Activated naive CD4-positive, alpha-beta T cell (primary cell): Measurements from ENCODE around the gene UNC13C.

ENCODE experiments used
- DNase-seq, 4 experiments: peaks; one replicate each; lab custom pipeline; 2025; lab: John Stamatoyannopoulos, UW

The UNC13C gene

GRCh38 chr15:54119051-54119450, 140.8 kb downstream of the UNC13C start:
- no peak for DNase-seq

GRCh38 chr15:54120949-54121463, 142.8 kb downstream of the UNC13C start:
- DNase-seq: no peak

DNA sequence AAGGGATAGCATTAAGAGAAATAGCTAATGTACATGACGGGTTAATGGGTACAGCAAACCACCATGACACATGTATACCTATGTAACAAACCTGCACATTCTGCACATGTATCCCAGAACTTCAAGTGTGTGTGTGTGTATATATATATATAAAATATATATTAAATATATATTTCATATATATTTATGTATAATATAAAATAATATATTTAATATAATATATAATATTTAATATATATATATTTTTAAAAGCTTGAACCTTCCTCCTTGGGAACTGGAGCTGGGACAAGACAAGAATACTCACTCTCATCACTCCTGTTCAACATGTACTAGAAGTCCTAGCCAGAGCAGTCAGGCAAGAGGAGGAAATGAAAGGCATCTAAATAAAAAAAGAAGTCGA, 149.3 kb downstream of the UNC13C start:
- DNase-seq: no peak

DNA sequence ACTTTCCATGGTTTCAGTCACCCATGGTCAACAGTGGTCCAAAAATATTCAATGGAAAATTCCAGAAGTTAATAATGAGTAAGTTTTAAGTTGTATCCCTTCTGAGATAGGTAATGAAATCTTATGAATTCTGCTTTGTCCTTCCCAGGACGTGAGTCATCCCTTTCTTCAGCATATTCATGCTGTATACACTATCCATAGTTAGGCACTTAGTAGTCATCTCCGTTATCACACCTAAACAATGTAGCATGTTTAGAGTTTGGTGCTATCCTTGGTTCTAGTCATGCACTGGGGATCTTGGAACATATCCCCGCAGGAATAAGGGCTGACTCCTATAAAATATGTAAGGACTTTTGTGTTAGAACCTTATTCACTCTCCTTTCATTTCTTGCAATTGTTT, 153.2 kb downstream of the UNC13C start:
- no peak for DNase-seq

GRCh38 chr15:54149115-54149531, 170.9 kb downstream of the UNC13C start:
- DNase-seq: no peak

GRCh38 chr15:54150255-54150654, 172.0 kb downstream of the UNC13C start:
- DNase-seq: no peak

DNA sequence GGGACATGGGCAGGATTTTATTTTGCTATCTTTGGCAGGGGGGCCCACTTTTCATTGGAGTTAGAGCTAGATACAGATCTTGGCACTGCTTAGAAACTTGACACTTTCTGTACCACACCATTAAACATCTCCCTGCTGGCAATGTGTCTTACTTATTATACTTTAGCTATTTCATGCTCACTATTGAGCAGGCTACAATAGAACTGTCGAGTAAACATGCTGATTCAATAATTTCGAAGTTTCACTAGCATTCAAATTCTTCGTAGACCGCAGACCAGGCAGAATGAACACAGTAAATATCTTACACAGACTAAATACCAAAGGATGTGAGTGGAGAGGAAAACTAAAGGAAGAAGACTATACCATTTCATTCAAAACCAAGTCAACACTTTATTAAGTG, 180.8 kb downstream of the UNC13C start:
- no peak for DNase-seq

DNA sequence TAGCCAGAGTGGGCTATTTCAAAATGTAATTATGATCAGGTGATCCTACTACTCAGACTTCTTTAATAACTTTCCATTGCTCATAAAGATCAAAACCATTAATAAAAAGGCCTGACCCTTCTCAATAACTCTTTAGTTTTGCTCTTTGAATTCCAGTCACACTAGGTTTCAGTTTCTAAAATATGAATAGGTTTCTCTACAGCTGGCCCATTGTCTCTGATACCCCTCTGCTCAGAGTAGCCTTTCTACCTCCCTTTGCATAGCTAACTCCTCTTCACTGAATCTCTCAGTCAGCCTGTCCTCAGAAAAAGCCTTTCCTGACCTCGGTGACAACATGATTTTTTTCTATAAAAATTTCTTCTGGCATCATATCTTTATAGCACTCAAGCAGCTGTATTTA, 209.1 kb downstream of the UNC13C start:
- no peak for DNase-seq

DNA sequence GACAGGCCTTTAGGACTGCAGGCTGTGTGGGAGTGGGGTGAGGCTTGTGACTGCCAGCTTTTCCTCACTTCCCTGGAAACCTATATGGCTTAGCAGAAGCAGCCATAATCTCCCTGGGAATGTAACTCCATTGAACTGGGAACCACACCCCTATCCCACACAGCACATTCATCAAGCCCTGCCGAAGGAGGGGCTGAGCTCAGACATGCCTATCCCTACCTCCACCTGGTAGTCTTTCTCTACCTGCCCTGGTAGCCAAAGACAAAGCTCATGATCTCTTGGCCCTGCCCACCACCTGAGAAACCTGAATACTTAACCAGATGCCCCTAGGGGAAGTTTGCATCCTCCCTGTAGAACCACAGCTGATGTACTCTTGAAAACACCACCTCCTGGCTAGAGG, 219.8 kb downstream of the UNC13C start:
- DNase-seq: no peak

DNA sequence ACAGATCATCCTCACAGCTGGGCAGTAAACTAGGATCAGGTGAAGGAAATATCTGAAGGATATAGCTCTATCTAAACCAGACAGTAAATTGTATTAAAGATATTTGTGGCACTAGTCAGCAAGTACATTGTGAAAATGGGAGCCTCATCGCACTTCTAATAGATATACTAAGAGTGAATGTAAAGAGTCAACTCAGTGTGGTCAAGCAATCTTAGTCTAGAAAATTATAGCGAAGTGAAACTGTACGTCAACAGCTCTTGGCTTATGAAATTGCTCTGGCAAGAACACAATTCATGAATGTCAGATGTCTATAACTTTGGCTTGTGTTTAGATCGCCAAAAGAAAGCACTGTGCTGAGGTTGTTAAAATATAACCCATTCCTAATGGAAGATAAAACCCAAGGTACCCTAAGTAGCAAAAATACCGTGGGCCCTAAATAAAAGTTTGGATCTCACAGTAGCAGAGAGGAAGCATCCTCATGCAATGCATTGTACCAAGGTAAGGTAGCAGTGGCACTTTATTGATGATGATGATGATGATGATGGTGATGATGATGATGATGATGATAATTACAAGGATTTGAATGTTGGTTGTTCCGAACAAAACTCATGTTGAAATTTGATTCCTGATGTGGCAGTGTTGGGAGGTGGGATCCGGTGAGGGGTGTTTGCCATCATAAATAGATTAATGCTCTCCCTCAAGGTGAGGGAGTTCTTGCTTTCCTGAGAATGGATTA, 228.5 kb downstream of the UNC13C start:
- DNase-seq: no peak

DNA sequence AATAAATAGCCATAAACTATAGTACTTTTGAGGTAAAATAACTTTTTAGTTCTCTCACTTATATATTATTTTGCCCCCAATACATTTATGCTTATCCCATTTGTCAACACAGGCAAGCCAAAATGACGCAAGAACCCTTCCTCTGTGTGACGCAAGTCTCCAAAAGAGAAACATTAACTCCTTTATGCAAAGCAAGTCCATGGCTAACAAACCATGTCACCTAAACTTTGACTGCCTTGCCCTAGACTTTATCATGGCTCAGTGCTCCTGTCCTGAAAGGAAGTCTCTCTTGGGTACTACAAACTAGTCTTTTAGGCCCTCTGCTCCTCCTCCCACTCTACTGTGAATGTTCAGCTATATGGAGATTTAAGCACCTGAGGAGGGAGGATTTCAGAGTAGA, 230.5 kb downstream of the UNC13C start:
- no peak for DNase-seq

GRCh38 chr15:54212635-54213034, 234.4 kb downstream of the UNC13C start:
- no peak for DNase-seq

DNA sequence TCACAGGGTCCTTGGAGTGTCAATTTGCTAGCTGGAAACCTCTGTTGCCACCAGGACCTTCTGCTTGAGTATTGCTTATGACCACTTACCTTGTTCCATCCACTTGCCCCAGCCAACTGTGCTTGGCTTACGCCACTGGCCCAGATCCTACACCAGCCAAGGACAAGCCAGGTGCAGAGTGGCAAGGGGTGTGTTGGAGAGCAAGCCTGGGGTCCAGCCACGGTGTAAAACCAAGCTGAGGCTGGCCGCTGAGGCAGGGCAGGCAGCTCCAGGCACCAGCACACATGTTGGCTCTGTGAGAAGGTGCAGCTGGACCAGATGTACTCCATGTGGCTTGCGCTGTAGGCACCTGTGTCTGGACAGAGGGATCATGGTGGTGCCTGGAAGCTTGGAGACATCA, 248.2 kb downstream of the UNC13C start:
- no peak for DNase-seq

DNA sequence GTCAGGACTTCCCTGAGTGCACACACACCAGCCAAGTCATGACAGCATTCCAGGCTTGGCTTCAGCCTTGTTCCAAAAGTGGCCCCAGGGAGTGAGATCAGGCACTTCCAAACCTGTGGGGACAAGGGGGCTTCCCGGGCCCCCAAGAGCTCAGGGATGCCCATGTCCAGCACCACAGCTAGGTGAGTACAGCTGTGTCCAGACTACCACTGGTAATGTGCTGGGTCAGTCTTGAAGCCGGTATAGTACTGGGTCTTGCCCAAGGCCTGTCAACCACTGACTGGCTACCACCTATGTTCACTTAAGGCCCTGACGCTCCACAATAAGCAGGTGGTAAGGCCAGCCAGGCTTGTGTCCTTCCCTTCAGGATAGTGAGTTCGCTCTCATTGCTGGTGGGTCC, 249.3 kb downstream of the UNC13C start:
- DNase-seq: no peak

GRCh38 chr15:54250326-54250725, 272.1 kb downstream of the UNC13C start:
- no peak for DNase-seq

DNA sequence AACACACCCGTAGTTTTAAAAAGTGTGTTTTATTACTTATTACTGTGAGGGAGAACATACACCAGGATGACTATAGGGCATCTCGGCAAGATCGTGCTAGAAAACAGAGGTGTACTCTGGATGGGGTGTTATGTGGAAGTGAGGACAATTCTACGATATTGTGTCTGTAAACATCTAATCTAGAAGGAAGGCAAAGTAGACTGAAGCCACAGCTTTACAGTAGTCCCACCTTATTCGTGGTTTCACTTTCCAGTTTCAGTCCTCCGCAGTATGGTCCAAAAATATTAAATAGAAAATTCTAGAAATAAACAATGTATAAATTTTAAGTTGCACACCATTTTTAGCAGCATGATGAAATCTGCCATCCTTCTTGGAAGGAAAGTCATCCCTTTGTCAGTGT, 277.9 kb downstream of the UNC13C start:
- no peak for DNase-seq

DNA sequence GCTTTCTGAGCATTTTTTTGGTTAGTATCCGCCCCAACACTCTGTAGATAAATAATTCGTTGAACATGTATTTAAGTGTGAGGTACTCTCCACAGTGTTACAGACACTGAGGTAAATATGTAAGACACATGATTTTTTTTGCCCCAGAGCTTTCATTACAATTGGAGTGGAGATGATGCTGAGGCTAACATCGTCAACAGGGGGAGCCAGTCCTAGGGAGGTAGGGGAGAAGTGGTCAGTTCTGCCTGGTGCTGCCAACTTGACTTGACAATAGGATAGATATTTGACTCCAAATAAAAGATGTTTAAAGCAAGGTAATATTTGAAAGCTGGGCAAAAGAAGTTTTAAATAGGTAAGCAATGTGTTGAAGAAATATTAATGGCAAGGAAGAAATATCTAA, 295.7 kb downstream of the UNC13C start:
- no peak for DNase-seq

- no peak for DNase-seq
Measured at GRCh38 chr15:54277834-54278233, 299.6 kb downstream of the UNC13C start.

- DNase-seq: no peak
Measured at GRCh38 chr15:54280726-54281125, 302.5 kb downstream of the UNC13C start.

DNA sequence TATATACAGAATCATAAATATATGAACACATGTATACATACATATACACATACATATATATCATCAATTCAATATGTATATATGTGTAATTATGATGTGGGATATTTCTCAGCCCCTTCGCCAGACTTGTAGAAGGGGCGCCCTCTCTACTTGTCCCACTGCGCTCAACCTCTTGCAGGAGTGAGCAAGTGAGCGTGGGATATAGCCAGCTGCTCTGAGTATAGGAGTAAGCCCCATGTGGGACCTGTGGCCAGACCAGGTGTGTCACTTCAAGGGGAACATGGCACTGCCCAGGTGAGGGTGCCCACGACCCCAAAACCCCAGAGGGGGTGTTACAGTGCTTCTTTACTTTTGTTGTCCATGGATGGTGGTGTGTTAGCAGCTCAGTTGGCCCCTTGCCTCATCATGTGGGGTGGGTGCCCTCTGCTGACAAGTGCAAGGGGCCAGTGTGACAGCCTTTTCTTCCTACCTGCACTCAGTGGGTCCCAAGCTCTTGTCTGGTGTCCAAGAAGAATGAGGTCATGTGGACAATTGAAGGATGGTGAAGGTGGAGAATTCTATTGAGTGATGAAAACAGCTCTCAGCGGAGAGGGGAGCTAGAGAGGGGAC, 304.1 kb downstream of the UNC13C start:
- no peak for DNase-seq

DNA sequence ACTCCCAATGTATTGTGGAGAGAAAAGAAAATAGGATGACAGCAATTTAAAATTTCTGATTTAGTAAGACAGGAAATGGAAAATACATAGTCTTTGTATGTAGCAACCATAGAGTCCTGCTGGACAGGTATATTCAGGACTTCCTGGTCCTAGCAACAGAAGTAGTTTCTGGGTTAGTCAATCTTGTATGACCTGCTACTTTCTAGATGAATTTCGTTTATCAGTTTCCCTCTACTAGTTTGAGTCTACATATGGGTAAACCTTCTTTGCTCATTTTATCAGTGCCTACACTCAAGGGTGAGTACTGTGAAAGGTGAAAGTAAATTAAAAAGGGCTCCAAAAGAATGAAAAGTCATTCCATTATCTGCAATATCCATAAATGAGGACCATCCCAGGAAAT, 309.8 kb downstream of the UNC13C start:
- no peak for DNase-seq

GRCh38 chr15:54289590-54290136, 311.4 kb downstream of the UNC13C start:
- DNase-seq: no peak

DNA sequence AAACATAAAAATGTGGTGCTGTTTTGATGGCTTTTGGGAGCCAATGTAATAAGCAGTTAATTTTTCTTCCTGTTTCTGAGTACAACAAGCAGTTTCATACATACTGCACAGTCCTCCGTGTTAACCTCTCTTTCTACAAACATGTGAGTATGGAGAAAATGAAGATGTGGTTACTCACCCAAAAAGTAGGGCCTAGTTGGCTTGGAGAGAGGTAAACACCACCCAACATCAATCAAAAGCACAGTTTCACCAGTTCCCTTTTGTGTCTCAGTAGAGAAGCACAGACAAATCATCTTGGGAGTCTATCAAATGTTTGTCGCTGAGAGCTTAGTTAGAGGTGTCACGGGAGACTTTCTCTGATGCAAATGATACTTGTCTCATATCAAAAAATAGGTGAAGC, 320.2 kb downstream of the UNC13C start:
- no peak for DNase-seq

GRCh38 chr15:54304321-54304720, 326.1 kb downstream of the UNC13C start:
- DNase-seq: no peak
